GM23338 (cell line): Measurements from ENCODE around the gene GABPA. TPM values are rescaled to one million over a fixed set of nuclear protein-coding genes. Genes with fewer than 3 reads are reported as not detected.

ENCODE experiments used
- ATAC-seq: fragments of 200-7000 bp; cut with Tn5 transposase; 3 replicates; pipeline ENCODE4 v1.9.1; 2020
- DNase-seq: peaks from one replicate; pipeline ENCODE4 v3.0.0-alpha.2; 2015; ENCODE audit warnings: low spot score
- H2AFZ ChIP-seq: fragments of 200-600 bp; sonication (generic); 2 replicates; pipeline ENCODE4 v1.8.0; 2016; ENCODE audit warnings: antibody characterized with exemption, mild to moderate bottlenecking, moderate library complexity
- H3F3A ChIP-seq: fragments of 200-600 bp; sonication (generic); replicated peaks from 2 replicates; pipeline ENCODE4 v1.8.0; 2017; ENCODE audit warnings: antibody characterized with exemption, mixed run types, low read depth
- H3K27ac ChIP-seq: fragments of 200-600 bp; sonication (generic); 2 replicates; pipeline ENCODE4 v1.6.1; 2016; ENCODE audit warnings: low read depth
- H3K27me3 ChIP-seq: fragments of 200-600 bp; sonication (generic); 2 replicates; pipeline ENCODE4 v1.8.0; 2016; ENCODE audit warnings: mild to moderate bottlenecking, mixed run types, moderate library complexity; ENCODE audit not compliant: insufficient read depth
- H3K36me3 ChIP-seq: fragments of 200-600 bp; sonication (generic); 2 replicates; pipeline ENCODE4 v1.8.0; 2016; ENCODE audit warnings: mild to moderate bottlenecking; ENCODE audit not compliant: insufficient read depth
- H3K4me1 ChIP-seq: fragments of 200-600 bp; sonication (generic); 2 replicates; pipeline ENCODE4 v1.8.0; 2016; ENCODE audit warnings: mild to moderate bottlenecking, moderate library complexity; ENCODE audit not compliant: insufficient read depth
- H3K4me2 ChIP-seq: fragments of 200-600 bp; sonication (generic); 2 replicates; pipeline ENCODE4 v1.7.1; 2017; ENCODE audit warnings: mixed run types
- H3K4me3 ChIP-seq: fragments of 200-600 bp; sonication (generic); 2 replicates; pipeline ENCODE4 v1.6.1; 2016; ENCODE audit warnings: mixed run types
- H3K79me2 ChIP-seq: fragments of 200-600 bp; sonication (generic); replicated peaks from 2 replicates; pipeline ENCODE4 v1.8.0; 2017; ENCODE audit warnings: mild to moderate bottlenecking; ENCODE audit not compliant: insufficient read depth
- H3K9me2 ChIP-seq: fragments of 200-600 bp; sonication (generic); 2 replicates; pipeline ENCODE4 v1.8.0; 2017; ENCODE audit not compliant: insufficient read depth
- H4K20me1 ChIP-seq: fragments of 200-600 bp; sonication (generic); replicated peaks from 2 replicates; pipeline ENCODE4 v1.8.0; 2017; ENCODE audit warnings: mild to moderate bottlenecking; ENCODE audit not compliant: insufficient read depth
- H3K27ac Mint-ChIP-seq: 2 replicates; pipeline ENCODE4 v1.8.0; 2020; ENCODE audit warnings: inconsistent platforms, mild to moderate bottlenecking, moderate library complexity, mixed read lengths
- H3K27me3 Mint-ChIP-seq: 3 replicates; pipeline ENCODE4 v1.8.0; 2022; ENCODE audit warnings: low read depth, mild to moderate bottlenecking, moderate library complexity, mixed read lengths, inconsistent platforms; ENCODE audit not compliant: insufficient read depth, poor library complexity
- H3K36me3 Mint-ChIP-seq: 3 replicates; pipeline ENCODE4 v1.8.0; 2021; ENCODE audit warnings: low read depth, mild to moderate bottlenecking, inconsistent platforms, moderate library complexity, mixed read lengths
- H3K4me1 Mint-ChIP-seq: 3 replicates; pipeline ENCODE4 v1.8.0; 2020; ENCODE audit warnings: mild to moderate bottlenecking, inconsistent platforms, mixed read lengths
- H3K4me3 Mint-ChIP-seq: 3 replicates; pipeline ENCODE4 v1.8.0; 2021; ENCODE audit warnings: moderate library complexity, mild to moderate bottlenecking, inconsistent platforms, mixed read lengths
- H3K9me3 Mint-ChIP-seq: 3 replicates; pipeline ENCODE4 v1.8.0; 2020; ENCODE audit warnings: moderate library complexity, mild to moderate bottlenecking, inconsistent platforms, mixed read lengths
- CTCF ChIP-seq, 2 experiments: fragments of 200-600 bp in 1 of 2; sonication (generic) in 1 of 2; conservative IDR thresholded peaks; 2 replicates each; pipeline versions ENCODE4 v1.5.1 to v1.6.1; 2016 to 2017; ENCODE audit warnings: antibody characterized with exemption in 2 of 2, low read depth in 2 of 2, mild to moderate bottlenecking in 2 of 2, moderate library complexity in 1 of 2
- ETS1 ChIP-seq: IDR thresholded peaks from 2 replicates; pipeline ENCODE4 v1.6.1; 2016; ENCODE audit warnings: antibody characterized with exemption
- EZH2 ChIP-seq: fragments of 200-600 bp; sonication (generic); IDR thresholded peaks from one replicate; pipeline ENCODE4 v1.8.0; 2017; ENCODE audit warnings: antibody characterized with exemption, mild to moderate bottlenecking, low read depth; ENCODE audit not compliant: unreplicated experiment
- EZH2phosphoT487 ChIP-seq: fragments of 200-600 bp; sonication (generic); IDR thresholded peaks from one replicate; pipeline ENCODE4 v1.8.1; 2018; ENCODE audit warnings: antibody characterized with exemption; ENCODE audit not compliant: unreplicated experiment
- JUNB ChIP-seq: IDR thresholded peaks from one replicate; pipeline ENCODE4 v1.6.1; 2016; ENCODE audit warnings: antibody characterized with exemption; ENCODE audit not compliant: unreplicated experiment
- POLR2AphosphoS5 ChIP-seq: IDR thresholded peaks from 2 replicates; pipeline ENCODE4 v1.6.1; 2016; ENCODE audit warnings: antibody characterized with exemption, low read depth
- STAT1 ChIP-seq: IDR thresholded peaks from one replicate; pipeline ENCODE4 v1.6.1; 2016; ENCODE audit warnings: antibody characterized with exemption; ENCODE audit not compliant: unreplicated experiment
- ZNF114 ChIP-seq: fragments of 250-450 bp; sonication (Bioruptor Pico); IDR thresholded peaks from 2 replicates; pipeline ENCODE4 v1.5.0; 2020; ENCODE audit warnings: mild to moderate bottlenecking, moderate library complexity
- ZNF462 ChIP-seq: fragments of 250-450 bp; sonication (Bioruptor Pico); IDR thresholded peaks from 2 replicates; pipeline ENCODE4 v1.5.0; 2020; ENCODE audit warnings: mild to moderate bottlenecking, moderate library complexity
- polyA plus RNA-seq: library from polyadenylated mRNA; unstranded; fragments of >200 nt; fragmentation: Nextera tagmentation; extraction: Ambion mirVana; gene quantifications from 2 replicates; pipeline ENCODE4 v1.2.1, GENCODE V29; 2016
- total RNA-seq: library from RNA; depleted of rRNA; stranded (reverse); fragments of >200 nt; shearing (Covaris generic); gene quantifications from 2 replicates; pipeline ENCODE4 v1.2.3, GENCODE V29; 2014

GABPA gene
- total and polyA plus RNA-seq, 2 experiments from 2014 or later, result 8.5 to 28.6 TPM

GRCh38 chr21:25772686-25773085 lies 37.9 kb downstream of the GABPA start:
- TF ChIP-seq ZNF462 (CRISPR knock-in tag), result no peak
- no peak for TF ChIP-seq CTCF (conservative IDR thresholded peaks at IDR 0.05; ENCODE audit: low read depth in 2 of 2)
- Histone ChIP-seq H3K27me3 (no peaks in the 10 kb centered on the region), H3K36me3 (no peaks in the 10 kb centered on the region), H3K79me2 (no peaks in the 10 kb centered on the region), H3K4me1 (no peaks in the 10 kb centered on the region), H2AFZ (no peak overlapping the region), H3K4me2 (no peak overlapping the region), H3K27ac (peak overlapping the region; percentile 10; the same call in 1 of the 2 replicates), H3K4me3 (no peak overlapping the region), H3F3A (no peaks in the 10 kb centered on the region), H4K20me1 (no peaks in the 10 kb centered on the region), H3K9me2 (no peaks in the 10 kb centered on the region)
- no peak for ATAC-seq
- Mint-ChIP-seq H3K9me3 (no peaks in the 10 kb centered on the region), H3K27me3 (no peaks in the 10 kb centered on the region), H3K36me3 (no peaks in the 10 kb centered on the region), H3K4me3 (no peak overlapping the region), H3K27ac (no peak overlapping the region), H3K4me1 (no peaks in the 10 kb centered on the region)
- DNase-seq, result no peak

GRCh38 chr21:25776440-25776839 lies 41.7 kb downstream of the GABPA start:
- H3K36me3 Mint-ChIP-seq, result no peaks in the 10 kb centered on the region
- Histone ChIP-seq H3K36me3 (no peaks in the 10 kb centered on the region), H3K4me1 (no peaks in the 10 kb centered on the region), H3K4me3 (no peak overlapping the region), H3K79me2 (no peaks in the 10 kb centered on the region), H3K4me2 (no peak overlapping the region), H3K27me3 (no peaks in the 10 kb centered on the region), H4K20me1 (no peaks in the 10 kb centered on the region), H3F3A (no peaks in the 10 kb centered on the region), H2AFZ (0 out of 2 replicates have a peak overlapping the region, but pooled peaks have one; percentile 38), H3K27ac (no peak overlapping the region), H3K9me2 (no peaks in the 10 kb centered on the region)
- ATAC-seq (no peak), DNase-seq (no peak)
- no peaks in the 10 kb centered on the region for H3K4me1 Mint-ChIP-seq
- no peaks in the 10 kb centered on the region for H3K27me3 Mint-ChIP-seq
- H3K27ac Mint-ChIP-seq, result no peak overlapping the region
- H3K4me3 Mint-ChIP-seq, result no peak overlapping the region
- H3K9me3 Mint-ChIP-seq, result no peaks in the 10 kb centered on the region; the same call in 2 of the 3 replicates
- no peak for TF ChIP-seq POLR2AphosphoS5
- TF ChIP-seq ZNF114 (CRISPR knock-in tag), result no peak
- TF ChIP-seq ETS1, result no peak
- no peak for TF ChIP-seq EZH2
- TF ChIP-seq STAT1, result no peak
- no peak for TF ChIP-seq EZH2phosphoT487
- TF ChIP-seq CTCF (conservative IDR thresholded peaks at IDR 0.05; ENCODE audit: low read depth in 2 of 2), result no peak
- TF ChIP-seq JUNB, result no peak
